ENCODE results near the gene CADPS. TPM values are rescaled to one million over a fixed set of nuclear protein-coding genes. Genes with fewer than 3 reads are reported as not detected.

Gene CADPS
- total RNA-seq, 3 donors from 2014 or later (not counting 1 experiment from before 2014, with no cell fraction given): not detected

DNA sequence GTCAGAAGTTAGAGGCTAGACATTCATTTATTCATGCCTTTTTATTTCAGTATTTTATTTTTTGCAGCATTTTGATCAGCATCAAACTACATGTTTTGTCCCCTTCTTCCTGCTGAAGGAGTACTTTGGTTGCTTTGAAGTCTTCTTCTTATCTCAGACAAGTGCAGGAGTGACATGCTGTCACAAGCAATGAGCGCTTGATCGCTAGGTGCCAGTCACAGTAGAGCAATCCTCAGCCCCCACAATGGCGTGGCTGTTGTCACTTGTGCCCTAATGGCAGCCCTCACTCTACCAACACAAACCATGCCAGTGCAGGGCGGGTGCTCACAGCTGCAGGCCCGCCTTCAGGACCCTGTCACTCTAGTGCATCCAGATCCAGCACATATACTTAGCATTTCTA lies 317.2 kb downstream of the CADPS start:
- H3K4me1 Mint-ChIP-seq: no peaks in the 10 kb centered on the region
- no peaks in the 10 kb centered on the region for H3K27me3 Mint-ChIP-seq (ENCODE audit: low read depth in 2 of 2)
- no peak overlapping the region for H3K4me3 Mint-ChIP-seq

DNA sequence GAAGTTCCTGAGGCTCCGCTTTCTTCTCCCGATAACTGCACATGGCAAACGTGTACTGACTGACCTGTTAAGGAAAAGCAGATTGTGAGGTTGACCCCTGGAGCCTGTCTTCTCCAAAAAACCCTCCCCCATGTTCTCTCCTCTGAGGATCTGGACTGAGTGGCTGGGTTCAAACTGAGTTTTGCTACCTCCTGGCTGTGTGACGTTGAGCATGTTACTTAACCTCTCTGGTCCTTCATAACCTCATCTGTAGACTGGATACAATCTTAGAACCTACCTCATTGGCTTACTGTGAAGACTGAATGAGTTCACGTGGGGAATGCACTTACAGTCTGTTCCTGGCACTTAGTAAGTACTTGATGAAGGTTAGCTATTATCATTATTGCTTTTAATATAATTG lies 317.8 kb downstream of the CADPS start:
- no peak for DNase-seq
- Histone ChIP-seq H3K36me3 (ENCODE audit: control insufficient read depth, insufficient read depth, low read length) (no peaks in the 10 kb centered on the region), H3K9me3 (ENCODE audit: control insufficient read depth, insufficient read depth, low read length) (no peaks in the 10 kb centered on the region), H3K4me1 (ENCODE audit: control insufficient read depth, insufficient read depth, low read length) (no peaks in the 10 kb centered on the region), H3K27ac (ENCODE audit: low read length) (no peak overlapping the region), H3K27me3 (ENCODE audit: control insufficient read depth, insufficient read depth, low read length) (no peaks in the 10 kb centered on the region), H3K4me3 (ENCODE audit: low read length) (no peak overlapping the region)
- Mint-ChIP-seq H3K9me3 (peaks cover 0 to 9% of the 10 kb centered on the region in 2 donors), H3K36me3 (no peaks in the 10 kb centered on the region), H3K27me3 (ENCODE audit: low read depth in 2 of 2) (no peaks in the 10 kb centered on the region), H3K4me3 (no peak overlapping the region), H3K27ac (no peak overlapping the region), H3K4me1 (no peaks in the 10 kb centered on the region)
- TF ChIP-seq, protein P1, sequence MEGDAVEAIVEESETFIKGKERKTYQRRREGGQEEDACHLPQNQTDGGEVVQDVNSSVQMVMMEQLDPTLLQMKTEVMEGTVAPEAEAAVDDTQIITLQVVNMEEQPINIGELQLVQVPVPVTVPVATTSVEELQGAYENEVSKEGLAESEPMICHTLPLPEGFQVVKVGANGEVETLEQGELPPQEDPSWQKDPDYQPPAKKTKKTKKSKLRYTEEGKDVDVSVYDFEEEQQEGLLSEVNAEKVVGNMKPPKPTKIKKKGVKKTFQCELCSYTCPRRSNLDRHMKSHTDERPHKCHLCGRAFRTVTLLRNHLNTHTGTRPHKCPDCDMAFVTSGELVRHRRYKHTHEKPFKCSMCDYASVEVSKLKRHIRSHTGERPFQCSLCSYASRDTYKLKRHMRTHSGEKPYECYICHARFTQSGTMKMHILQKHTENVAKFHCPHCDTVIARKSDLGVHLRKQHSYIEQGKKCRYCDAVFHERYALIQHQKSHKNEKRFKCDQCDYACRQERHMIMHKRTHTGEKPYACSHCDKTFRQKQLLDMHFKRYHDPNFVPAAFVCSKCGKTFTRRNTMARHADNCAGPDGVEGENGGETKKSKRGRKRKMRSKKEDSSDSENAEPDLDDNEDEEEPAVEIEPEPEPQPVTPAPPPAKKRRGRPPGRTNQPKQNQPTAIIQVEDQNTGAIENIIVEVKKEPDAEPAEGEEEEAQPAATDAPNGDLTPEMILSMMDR (IDR thresholded peaks at IDR 0.05): no peak
- ATAC-seq: no peak
- WGBS (ENCODE audit: insufficient coverage): 80% methylated on average over 5 of the region's 5 CpGs
- intact Hi-C loops (cut with micrococcal nuclease): no loop called here

More for the DNA sequence above, 317.2 kb downstream of the CADPS start:
- Histone ChIP-seq H3K27ac (ENCODE audit: low read length) (no peak overlapping the region), H3K9me3 (ENCODE audit: control insufficient read depth, insufficient read depth, low read length) (no peaks in the 10 kb centered on the region), H3K4me1 (ENCODE audit: control insufficient read depth, insufficient read depth, low read length) (no peaks in the 10 kb centered on the region), H3K4me3 (ENCODE audit: low read length) (no peak overlapping the region), H3K36me3 (ENCODE audit: control insufficient read depth, insufficient read depth, low read length) (no peaks in the 10 kb centered on the region), H3K27me3 (ENCODE audit: control insufficient read depth, insufficient read depth, low read length) (no peaks in the 10 kb centered on the region)
- Mint-ChIP-seq H3K36me3 (no peaks in the 10 kb centered on the region), H3K9me3 (peaks cover 0 to 9% of the 10 kb centered on the region in 2 donors), H3K27ac (no peak overlapping the region)
- TF ChIP-seq, protein P1 (IDR thresholded peaks at IDR 0.05): no peak
- DNase-seq: no peak
- ATAC-seq: no peak
- 90% methylated on average over 5 of the region's 5 CpGs for WGBS (ENCODE audit: insufficient coverage)
- intact Hi-C loops (cut with micrococcal nuclease): no loop called here

DNA sequence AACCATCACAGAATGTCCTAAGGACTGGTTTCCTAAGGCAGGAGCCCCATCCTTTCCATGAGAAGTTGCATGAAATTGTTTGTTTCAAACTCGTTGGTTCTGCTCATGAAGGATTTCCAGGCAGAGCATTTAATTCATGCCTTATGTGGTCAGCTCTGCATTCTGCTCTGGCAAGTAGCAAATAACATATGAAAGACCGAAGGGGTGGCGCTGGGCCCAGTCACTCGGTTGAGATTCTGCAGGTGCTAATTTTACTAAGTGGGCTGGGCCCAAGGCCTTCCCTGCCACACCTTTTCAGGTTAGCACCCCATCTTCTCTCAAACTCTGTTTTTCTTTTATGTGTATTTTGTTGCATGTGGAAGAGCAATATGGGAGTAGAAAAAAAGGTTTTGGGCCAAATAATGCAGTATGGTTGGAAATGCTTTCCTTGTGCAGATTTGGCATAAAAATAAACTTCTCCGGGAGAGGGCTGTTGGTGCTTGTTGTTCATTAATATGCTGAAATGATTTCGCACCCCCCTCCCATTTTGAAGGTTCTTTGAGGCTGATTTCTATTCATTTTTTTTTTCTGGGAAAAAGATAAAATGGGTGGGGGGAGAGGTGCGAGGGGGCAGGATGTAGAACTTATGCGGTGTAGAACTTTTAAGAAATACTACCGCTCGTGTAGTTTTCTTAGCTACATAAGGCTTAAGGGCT lies 318.9 kb downstream of the CADPS start:
- no peaks in the 10 kb centered on the region for H3K9me3 ChIP-seq (ENCODE audit: control insufficient read depth, insufficient read depth, low read length)
- peaks cover 4 to 7% of the 10 kb centered on the region in 2 donors for H3K9me3 Mint-ChIP-seq
- intact Hi-C loops (cut with micrococcal nuclease): no loop called here
- no peak for ATAC-seq
- no peak overlapping the region for H3K4me3 Mint-ChIP-seq
- H3K36me3 Mint-ChIP-seq: no peaks in the 10 kb centered on the region
- H3K27ac ChIP-seq (ENCODE audit: low read length): no peak overlapping the region
- 80% methylated on average over 9 of the region's 10 CpGs for WGBS (ENCODE audit: insufficient coverage)
- no peak for DNase-seq
- no peaks in the 10 kb centered on the region for H3K36me3 ChIP-seq (ENCODE audit: control insufficient read depth, insufficient read depth, low read length)
- no peaks in the 10 kb centered on the region for H3K27me3 Mint-ChIP-seq (ENCODE audit: low read depth in 2 of 2)
- no peak overlapping the region for H3K4me3 ChIP-seq (ENCODE audit: low read length)
- TF ChIP-seq, protein P1 (IDR thresholded peaks at IDR 0.05): no peak
- H3K4me1 Mint-ChIP-seq: no peaks in the 10 kb centered on the region
- no peaks in the 10 kb centered on the region for H3K4me1 ChIP-seq (ENCODE audit: control insufficient read depth, insufficient read depth, low read length)
- no peak overlapping the region for H3K27ac Mint-ChIP-seq
- H3K27me3 ChIP-seq (ENCODE audit: control insufficient read depth, insufficient read depth, low read length): no peaks in the 10 kb centered on the region

Measured in natural killer cell (primary cell).